ENCODE results near the gene CNTFR.

CNTFR gene

GRCh38 chr9:34566322-34566721, 23.2 kb downstream of the CNTFR start:
- TF ChIP-seq TAF1 (IDR thresholded peaks at IDR 0.05; ENCODE audit: low read depth) (no peak), EGR1 (IDR thresholded peaks at IDR 0.05) (no peak), ZBTB7A (IDR thresholded peaks at IDR 0.05; ENCODE audit: low read depth) (no peak), YY1 (IDR thresholded peaks at IDR 0.05; ENCODE audit: low read depth) (no peak), CREB1 (IDR thresholded peaks at IDR 0.05; ENCODE audit: low read depth) (no peak), TCF12 (IDR thresholded peaks at IDR 0.05; ENCODE audit: low read depth) (no peak), EP300 (IDR thresholded peaks at IDR 0.05; ENCODE audit: borderline replicate concordance) (no peak), MAX (IDR thresholded peaks at IDR 0.05) (no peak), REST (IDR thresholded peaks at IDR 0.05; ENCODE audit: low read depth) (no peak), FOXM1 (IDR thresholded peaks at IDR 0.05; ENCODE audit: borderline replicate concordance, low read depth) (no peak), NFIC (IDR thresholded peaks at IDR 0.05) (no peak), USF1 (IDR thresholded peaks at IDR 0.05) (no peak), TEAD4 (IDR thresholded peaks at IDR 0.05) (no peak), CEBPB (IDR thresholded peaks at IDR 0.05) (no peak), RAD21 (IDR thresholded peaks at IDR 0.05; ENCODE audit: low read depth) (no peak)

GRCh38 chr9:34565856-34566255, 23.7 kb downstream of the CNTFR start:
- TF ChIP-seq TCF12 (IDR thresholded peaks at IDR 0.05; ENCODE audit: low read depth) (no peak), NFIC (IDR thresholded peaks at IDR 0.05) (no peak), YY1 (IDR thresholded peaks at IDR 0.05; ENCODE audit: low read depth) (no peak), CEBPB (IDR thresholded peaks at IDR 0.05) (no peak), EP300 (IDR thresholded peaks at IDR 0.05; ENCODE audit: borderline replicate concordance) (no peak), CREB1 (IDR thresholded peaks at IDR 0.05; ENCODE audit: low read depth) (no peak), RAD21 (IDR thresholded peaks at IDR 0.05; ENCODE audit: low read depth) (no peak)

GRCh38 chr9:34564617-34565016, 24.9 kb downstream of the CNTFR start:
- TF ChIP-seq MAX (IDR thresholded peaks at IDR 0.05) (no peak), CREB1 (IDR thresholded peaks at IDR 0.05; ENCODE audit: low read depth) (no peak), EGR1 (IDR thresholded peaks at IDR 0.05) (no peak), REST (IDR thresholded peaks at IDR 0.05; ENCODE audit: low read depth) (no peak), FOXM1 (IDR thresholded peaks at IDR 0.05; ENCODE audit: borderline replicate concordance, low read depth) (no peak), EP300 (IDR thresholded peaks at IDR 0.05; ENCODE audit: borderline replicate concordance) (no peak), TEAD4 (IDR thresholded peaks at IDR 0.05) (no peak), TAF1 (IDR thresholded peaks at IDR 0.05; ENCODE audit: low read depth) (no peak), ZBTB7A (IDR thresholded peaks at IDR 0.05; ENCODE audit: low read depth) (no peak), TCF12 (IDR thresholded peaks at IDR 0.05; ENCODE audit: low read depth) (no peak), USF1 (IDR thresholded peaks at IDR 0.05) (no peak), YY1 (IDR thresholded peaks at IDR 0.05; ENCODE audit: low read depth) (no peak), NFIC (IDR thresholded peaks at IDR 0.05) (no peak), CEBPB (IDR thresholded peaks at IDR 0.05) (no peak), RAD21 (IDR thresholded peaks at IDR 0.05; ENCODE audit: low read depth) (no peak)

- TF ChIP-seq TEAD4 (IDR thresholded peaks at IDR 0.05) (no peak), USF1 (IDR thresholded peaks at IDR 0.05) (no peak), FOXM1 (IDR thresholded peaks at IDR 0.05; ENCODE audit: borderline replicate concordance, low read depth) (no peak), YY1 (IDR thresholded peaks at IDR 0.05; ENCODE audit: low read depth) (no peak), TAF1 (IDR thresholded peaks at IDR 0.05; ENCODE audit: low read depth) (no peak), NFIC (IDR thresholded peaks at IDR 0.05) (no peak), CEBPB (IDR thresholded peaks at IDR 0.05) (no peak), CREB1 (IDR thresholded peaks at IDR 0.05; ENCODE audit: low read depth) (no peak), ZBTB7A (IDR thresholded peaks at IDR 0.05; ENCODE audit: low read depth) (no peak), TCF12 (IDR thresholded peaks at IDR 0.05; ENCODE audit: low read depth) (no peak), REST (IDR thresholded peaks at IDR 0.05; ENCODE audit: low read depth) (no peak), MAX (IDR thresholded peaks at IDR 0.05) (no peak), EGR1 (IDR thresholded peaks at IDR 0.05) (no peak), RAD21 (IDR thresholded peaks at IDR 0.05; ENCODE audit: low read depth) (no peak), EP300 (IDR thresholded peaks at IDR 0.05; ENCODE audit: borderline replicate concordance) (no peak)
Observed at GRCh38 chr9:34563262-34563661, 26.3 kb downstream of the CNTFR start.

Measured in Ishikawa (cell line).